GM18868 (cell line): ENCODE measurements around the gene HAS3.

Experiments used
- ATAC-seq: cut with Tn5 transposase; IDR thresholded peaks from one replicate; pipeline ENCODE4 v1.9.1; 2021; ENCODE audit warnings: mild to moderate bottlenecking, moderate library complexity; ENCODE audit not compliant: unreplicated experiment

Gene HAS3

GRCh38 chr16:69089091-69089910 lies 16.2 kb upstream of the HAS3 start:
- ATAC-seq = peak; percentile 56

GRCh38 chr16:69093974-69094373 lies 11.5 kb upstream of the HAS3 start:
- ATAC-seq = no peak

- ATAC-seq = no peak
These were observed 11.0 kb upstream of the HAS3 start for GRCh38 chr16:69094501-69094900.

GRCh38 chr16:69095193-69095592 lies 10.3 kb upstream of the HAS3 start:
- no peak for ATAC-seq

GRCh38 chr16:69100071-69100691 lies 5.3 kb upstream of the HAS3 start:
- no peak for ATAC-seq

- no peak for ATAC-seq
These were observed 1.2 kb downstream of the HAS3 start for GRCh38 chr16:69106491-69107315.

GRCh38 chr16:69107316-69107962 lies 2.0 kb downstream of the HAS3 start:
- no peak for ATAC-seq

GRCh38 chr16:69108064-69108904 lies 2.8 kb downstream of the HAS3 start:
- no peak for ATAC-seq

GRCh38 chr16:69108905-69109252 lies 3.4 kb downstream of the HAS3 start:
- no peak for ATAC-seq

- ATAC-seq = no peak
These were observed 4.2 kb downstream of the HAS3 start for GRCh38 chr16:69109486-69110270.

GRCh38 chr16:69110406-69110805 lies 5.0 kb downstream of the HAS3 start:
- ATAC-seq = no peak

GRCh38 chr16:69111216-69111875 lies 5.9 kb downstream of the HAS3 start:
- ATAC-seq = no peak

GRCh38 chr16:69111876-69112230 lies 6.4 kb downstream of the HAS3 start:
- no peak for ATAC-seq

- ATAC-seq = no peak
These were observed 7.1 kb downstream of the HAS3 start for GRCh38 chr16:69112285-69113129.

GRCh38 chr16:69113216-69113615 lies 7.8 kb downstream of the HAS3 start:
- no peak for ATAC-seq

GRCh38 chr16:69114346-69114975 lies 9.0 kb downstream of the HAS3 start:
- ATAC-seq = no peak

GRCh38 chr16:69114976-69115355 lies 9.5 kb downstream of the HAS3 start:
- no peak for ATAC-seq

GRCh38 chr16:69115361-69115760 lies 9.9 kb downstream of the HAS3 start:
- ATAC-seq = no peak
